ENCODE measurements around the gene HEATR3. TPM values are rescaled to one million over a fixed set of nuclear protein-coding genes. Genes with fewer than 3 reads are reported as not detected.
A peak's percentile ranks its signal among the peaks of the same experiment; 100 is the strongest.

Gene HEATR3
- total RNA-seq, 2 experiments from 2014 or later = 19.8 to 20.1 TPM

DNA sequence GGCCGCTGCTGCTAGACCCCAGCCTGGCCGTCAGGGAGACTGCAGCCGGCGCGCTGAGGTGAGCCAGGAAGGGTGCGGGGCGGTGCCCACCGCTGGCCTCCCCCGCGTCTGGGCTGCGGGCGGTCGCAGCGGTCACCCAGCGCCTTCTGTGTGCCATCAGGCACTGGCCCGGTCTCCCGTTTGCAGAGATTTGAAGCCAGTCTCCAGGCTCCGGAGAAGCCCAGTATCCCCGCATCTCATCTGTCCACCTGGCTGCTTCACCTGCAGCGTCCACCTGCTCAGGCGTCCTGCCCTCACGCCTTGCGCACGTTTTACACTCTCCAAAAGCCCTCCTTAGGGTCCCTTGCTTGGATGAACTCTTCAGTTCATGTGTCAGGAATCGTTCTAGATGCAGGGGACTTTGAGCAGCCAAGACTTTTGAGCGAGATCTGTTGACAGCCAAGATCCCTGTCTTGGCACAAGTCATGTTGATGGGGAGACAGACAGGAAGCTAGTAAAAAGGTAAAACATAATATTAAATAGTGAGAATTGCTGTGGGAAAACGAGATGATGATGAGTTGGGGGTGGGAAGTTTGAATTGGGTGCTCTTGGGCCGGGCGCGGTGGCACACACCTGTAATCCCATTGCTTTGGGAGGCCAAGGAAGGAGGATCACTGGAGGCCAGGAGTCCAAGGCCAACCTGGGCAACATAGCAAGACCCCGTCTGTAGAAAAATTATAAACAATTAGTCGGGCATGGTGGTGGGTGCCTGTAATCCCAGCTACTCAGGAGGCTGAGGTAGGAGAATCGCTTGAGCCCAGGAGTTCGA is 916 bp downstream of the HEATR3 start:
- H3K4me3 Mint-ChIP-seq = peak overlapping the region; percentile 95
- no peaks in the 10 kb centered on the region for H3K9me3 Mint-ChIP-seq
- H3K27ac Mint-ChIP-seq = peak overlapping the region; percentile 93
- H3K36me3 Mint-ChIP-seq = peaks cover 18% of the 10 kb centered on the region
- POLR2A ChIA-PET = interaction anchor here (0.6 to 3.1 kb wide), 13 partner anchors 12 to 740 kb away, joined by 3 to 20 read pairs (median 4); partner anchors contain the start of gene CNEP1R1
- H3K4me1 Mint-ChIP-seq = peaks cover 25% of the 10 kb centered on the region
- no peak for ATAC-seq (ENCODE audit: low read depth)
- no peak for DNase-seq
- no peaks in the 10 kb centered on the region for H3K27me3 Mint-ChIP-seq

DNA sequence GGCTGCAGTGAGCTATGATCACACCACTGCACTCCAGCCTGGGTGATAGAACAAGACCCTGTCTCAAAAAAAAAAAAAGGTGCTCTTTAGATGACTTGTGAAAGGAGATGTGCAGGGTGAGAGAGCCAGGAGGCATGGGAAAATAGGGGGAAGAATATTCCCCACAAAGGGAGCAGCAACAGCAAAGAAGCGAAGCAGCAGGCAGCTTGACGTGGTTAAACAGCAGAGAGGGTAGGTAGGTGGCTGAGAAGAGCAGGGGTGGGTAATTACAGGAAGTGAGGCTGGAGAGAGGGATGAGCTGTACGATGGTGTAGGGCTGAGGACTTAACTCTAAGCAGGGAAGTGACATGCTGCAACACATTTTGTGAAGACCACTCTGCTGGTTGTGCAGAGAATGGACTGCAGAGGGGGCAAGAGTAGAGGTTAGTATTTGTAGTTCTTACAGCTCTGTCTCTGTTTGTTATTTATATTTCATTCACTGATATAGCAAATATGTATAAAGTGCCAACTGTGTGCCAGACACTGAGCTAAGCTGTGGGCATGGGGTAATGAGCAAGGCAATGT is 1.6 kb downstream of the HEATR3 start:
- POLR2A ChIA-PET = interaction anchor here (0.6 to 3.1 kb wide), 8 partner anchors 11 to 671 kb away, joined by 3 to 20 read pairs (median 4); partner anchors contain the start of gene CNEP1R1
- peak; percentile 46 for ATAC-seq (ENCODE audit: low read depth)
- Mint-ChIP-seq H3K4me3 (peak overlapping the region; percentile 95), H3K27me3 (no peaks in the 10 kb centered on the region), H3K27ac (peak overlapping the region; percentile 93), H3K9me3 (no peaks in the 10 kb centered on the region), H3K4me1 (peaks cover 25% of the 10 kb centered on the region), H3K36me3 (peaks cover 21% of the 10 kb centered on the region)
- no peak for DNase-seq

DNA sequence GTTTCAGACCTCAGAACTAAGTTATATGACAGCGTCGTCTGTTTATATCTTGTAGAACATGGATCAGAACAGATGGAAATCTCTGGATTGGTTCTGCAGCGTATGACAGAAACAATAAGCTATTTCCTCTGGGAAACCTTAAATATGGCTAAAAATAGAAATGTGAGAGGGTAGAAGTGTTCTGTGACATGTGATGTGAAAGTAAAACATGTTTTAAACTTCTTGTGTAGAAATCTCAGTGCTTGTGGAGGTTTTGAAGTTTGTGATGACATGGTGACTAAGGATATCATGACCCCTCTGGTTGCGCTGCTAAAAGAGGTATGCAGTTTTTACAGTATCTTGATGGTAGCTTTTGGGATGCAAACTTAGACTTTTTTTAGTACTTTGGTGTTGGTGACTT is 2.8 kb downstream of the HEATR3 start:
- no peak for ATAC-seq (ENCODE audit: low read depth)
- Mint-ChIP-seq H3K27me3 (no peaks in the 10 kb centered on the region), H3K9me3 (no peaks in the 10 kb centered on the region), H3K4me3 (no peak overlapping the region), H3K27ac (peak overlapping the region; percentile 2), H3K36me3 (peaks cover 25% of the 10 kb centered on the region), H3K4me1 (peaks cover 25% of the 10 kb centered on the region)
- POLR2A ChIA-PET = no interaction called here
- no peak for DNase-seq

DNA sequence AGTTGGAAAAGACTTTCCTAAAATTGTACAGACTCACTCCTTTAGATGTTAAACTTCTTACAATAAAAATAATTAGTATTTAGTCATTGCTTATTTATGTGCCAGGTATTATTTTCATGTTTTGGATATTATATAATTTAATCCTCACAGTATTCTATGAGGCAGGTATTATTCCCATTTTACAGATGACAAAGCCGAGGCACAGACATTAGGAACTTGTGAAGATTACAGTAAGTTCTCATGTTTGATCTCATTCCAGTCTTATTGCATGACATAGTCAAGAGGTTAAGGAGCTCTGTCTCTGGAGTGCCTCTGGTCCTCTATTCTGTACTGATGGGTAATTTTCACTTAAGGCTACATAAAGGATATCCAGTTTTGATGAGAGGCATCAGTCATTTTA is 3.3 kb downstream of the HEATR3 start:
- DNase-seq (no peak), ATAC-seq (ENCODE audit: low read depth) (no peak)
- peaks cover 25% of the 10 kb centered on the region for H3K4me1 Mint-ChIP-seq
- H3K27me3 Mint-ChIP-seq = no peaks in the 10 kb centered on the region
- no peak overlapping the region for H3K4me3 Mint-ChIP-seq
- H3K9me3 Mint-ChIP-seq = no peaks in the 10 kb centered on the region
- no peak overlapping the region for H3K27ac Mint-ChIP-seq
- POLR2A ChIA-PET = no interaction called here
- peaks cover 25% of the 10 kb centered on the region for H3K36me3 Mint-ChIP-seq

DNA sequence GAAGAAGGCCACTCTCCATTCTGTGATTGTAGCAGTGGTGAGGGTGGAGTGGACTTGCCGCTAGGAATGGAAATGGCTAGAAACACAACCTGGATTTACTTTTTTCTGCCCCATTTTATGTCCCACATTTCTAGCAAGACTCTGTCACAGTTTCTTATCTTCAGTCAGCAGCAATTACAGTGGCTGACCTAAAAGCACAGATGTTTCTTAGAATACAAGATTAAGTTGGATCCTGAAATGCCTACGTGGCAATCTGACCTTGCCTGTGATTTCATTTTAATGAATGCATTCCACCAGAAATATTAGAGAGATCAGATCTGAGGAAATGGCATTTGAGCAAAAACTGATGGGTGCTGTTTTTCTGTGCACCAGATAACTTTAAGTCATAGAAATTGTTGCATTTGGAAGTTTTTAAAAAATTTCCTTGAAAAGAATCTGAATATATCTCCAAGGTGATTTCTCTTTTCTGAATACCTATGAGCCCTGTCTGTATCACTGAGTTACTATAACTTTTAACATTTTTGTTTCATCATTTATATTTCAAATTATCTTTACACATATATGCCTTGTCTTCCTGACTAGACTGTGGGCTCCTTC is 5.4 kb downstream of the HEATR3 start:
- H3K27me3 Mint-ChIP-seq = no peaks in the 10 kb centered on the region
- POLR2A ChIA-PET = no interaction called here
- DNase-seq (no peak), ATAC-seq (ENCODE audit: low read depth) (no peak)
- H3K27ac Mint-ChIP-seq = no peak overlapping the region
- no peak overlapping the region for H3K4me3 Mint-ChIP-seq
- H3K4me1 Mint-ChIP-seq = peaks cover 19% of the 10 kb centered on the region
- no peaks in the 10 kb centered on the region for H3K9me3 Mint-ChIP-seq
- H3K36me3 Mint-ChIP-seq = peaks cover 28% of the 10 kb centered on the region

DNA sequence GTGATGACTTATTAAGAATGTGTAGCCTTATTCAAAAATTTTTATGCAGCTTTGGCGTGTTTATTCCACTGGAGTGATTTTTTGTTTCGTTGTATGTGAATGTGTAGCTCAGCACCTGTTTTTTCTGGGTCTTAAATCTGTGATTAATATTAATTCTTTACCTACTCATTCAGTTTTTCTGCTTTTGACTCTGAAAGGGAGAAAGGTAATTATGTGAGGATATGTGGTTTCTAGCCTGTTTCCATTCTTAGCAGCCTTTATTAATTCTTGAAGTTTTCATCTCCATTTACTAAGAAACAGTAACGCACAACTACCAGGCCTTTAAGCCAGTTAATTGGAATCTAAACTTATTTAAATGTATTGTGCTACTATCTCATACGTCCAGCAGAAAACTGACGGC is 7.0 kb downstream of the HEATR3 start:
- no peak for DNase-seq
- no peaks in the 10 kb centered on the region for H3K27me3 Mint-ChIP-seq
- no peaks in the 10 kb centered on the region for H3K9me3 Mint-ChIP-seq
- POLR2A ChIA-PET = no interaction called here
- H3K36me3 Mint-ChIP-seq = peaks cover 30% of the 10 kb centered on the region
- no peak overlapping the region for H3K27ac Mint-ChIP-seq
- H3K4me1 Mint-ChIP-seq = peaks cover 10% of the 10 kb centered on the region
- ATAC-seq (ENCODE audit: low read depth) = no peak
- no peak overlapping the region for H3K4me3 Mint-ChIP-seq

DNA sequence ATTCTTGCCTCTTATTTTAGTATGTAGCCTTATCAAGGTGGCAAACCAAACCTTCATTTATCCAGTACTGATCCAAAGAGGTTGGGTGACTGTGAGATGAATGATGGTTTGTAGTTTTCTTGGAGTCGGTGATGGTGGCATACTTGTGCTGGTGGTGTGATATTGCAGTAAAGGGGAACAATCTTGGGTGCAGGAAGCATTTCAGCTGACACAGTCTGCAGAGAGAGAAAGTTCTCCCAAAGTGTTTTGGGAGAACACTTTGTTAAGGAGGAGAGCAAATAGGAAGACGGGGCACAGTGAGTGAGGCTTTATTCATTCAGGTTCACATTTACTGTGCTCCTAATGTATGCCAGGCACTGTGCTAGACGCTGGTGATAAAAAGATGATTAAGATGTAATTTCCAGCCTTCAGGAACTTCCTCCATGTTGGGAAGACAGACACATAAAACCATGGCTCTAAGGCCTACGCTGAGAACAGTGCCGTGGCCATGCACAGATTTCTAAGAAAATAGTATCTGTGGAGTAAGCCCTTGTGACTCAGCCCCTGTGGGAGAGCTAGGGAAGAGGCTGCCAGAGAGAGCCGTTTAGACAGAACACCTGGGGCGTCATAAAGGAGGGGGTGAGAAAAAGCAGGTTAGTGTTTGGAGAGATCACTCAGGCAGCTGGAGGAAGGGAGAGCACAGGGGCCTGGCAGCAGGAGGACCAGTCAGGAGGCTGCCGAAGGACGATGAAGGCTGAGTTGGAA is 13.8 kb downstream of the HEATR3 start:
- H3K27me3 Mint-ChIP-seq = no peaks in the 10 kb centered on the region
- H3K27ac Mint-ChIP-seq = no peak overlapping the region
- H3K4me3 Mint-ChIP-seq = no peak overlapping the region
- POLR2A ChIA-PET = no interaction called here
- H3K4me1 Mint-ChIP-seq = peaks cover 11% of the 10 kb centered on the region
- DNase-seq = no peak
- no peaks in the 10 kb centered on the region for H3K9me3 Mint-ChIP-seq
- peaks cover 41% of the 10 kb centered on the region for H3K36me3 Mint-ChIP-seq
- ATAC-seq (ENCODE audit: low read depth) = no peak

DNA sequence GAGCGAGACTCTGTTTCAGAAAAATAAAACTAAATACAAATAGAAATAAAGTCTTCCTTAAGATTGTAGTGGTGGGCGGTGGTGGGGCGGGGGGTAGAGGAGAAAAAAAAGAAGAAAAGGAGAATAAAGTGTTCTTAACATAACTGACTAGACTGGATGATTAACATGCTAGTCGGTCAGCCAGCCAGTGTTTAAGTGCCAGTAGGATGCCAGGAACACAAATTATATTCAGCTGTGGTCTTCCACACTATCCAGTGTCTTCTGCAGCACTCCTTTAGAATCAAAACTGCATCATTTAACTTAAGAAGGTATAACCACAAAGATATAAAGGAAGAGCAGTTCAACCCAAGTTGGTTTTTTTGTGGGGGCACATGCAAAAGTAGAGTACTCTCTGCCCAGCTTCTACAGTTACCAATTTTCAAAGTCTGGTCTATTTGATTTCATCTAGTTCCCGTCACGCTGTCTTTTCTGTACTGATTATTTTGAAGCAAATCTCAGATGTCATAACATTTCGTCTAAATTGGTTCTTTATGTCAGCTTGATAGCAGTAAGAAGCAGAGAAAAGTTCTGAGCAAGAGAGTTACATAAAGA is 15.8 kb downstream of the HEATR3 start:
- POLR2A ChIA-PET = interaction anchor here (1.0 kb wide), 1 partner anchor 15 kb away, joined by 3 read pairs; the partner anchor contains the start of gene HEATR3
- Mint-ChIP-seq H3K4me3 (peak overlapping the region; percentile 33), H3K36me3 (peaks cover 42% of the 10 kb centered on the region), H3K9me3 (no peaks in the 10 kb centered on the region), H3K27me3 (no peaks in the 10 kb centered on the region), H3K27ac (peak overlapping the region; percentile 57), H3K4me1 (peaks cover 10% of the 10 kb centered on the region)
- no peak for ATAC-seq (ENCODE audit: low read depth)
- no peak for DNase-seq

DNA sequence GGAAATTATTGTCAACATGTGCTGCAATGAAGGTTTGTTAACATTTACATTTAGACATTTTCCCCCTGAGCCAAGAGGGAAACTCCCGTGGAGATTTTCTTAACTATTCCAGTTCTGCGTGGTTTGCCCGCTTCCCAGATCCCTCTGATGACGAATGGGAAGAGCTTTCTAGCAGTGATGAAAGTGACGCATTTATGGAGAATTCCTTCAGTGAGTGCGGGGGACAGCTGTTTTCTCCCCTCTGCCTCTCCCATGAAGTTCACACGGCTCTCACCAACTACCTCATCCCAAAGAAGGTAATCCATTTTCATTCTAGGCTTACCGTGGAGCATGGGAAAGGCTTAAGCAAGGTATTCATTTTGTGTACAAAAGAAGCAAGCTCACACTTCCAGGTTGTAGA is 18.2 kb downstream of the HEATR3 start:
- POLR2A ChIA-PET = no interaction called here
- no peaks in the 10 kb centered on the region for H3K27me3 Mint-ChIP-seq
- peaks cover 41% of the 10 kb centered on the region for H3K36me3 Mint-ChIP-seq
- H3K9me3 Mint-ChIP-seq = no peaks in the 10 kb centered on the region
- DNase-seq (no peak), ATAC-seq (ENCODE audit: low read depth) (no peak)
- H3K27ac Mint-ChIP-seq = no peak overlapping the region
- peaks cover 10% of the 10 kb centered on the region for H3K4me1 Mint-ChIP-seq
- H3K4me3 Mint-ChIP-seq = no peak overlapping the region

DNA sequence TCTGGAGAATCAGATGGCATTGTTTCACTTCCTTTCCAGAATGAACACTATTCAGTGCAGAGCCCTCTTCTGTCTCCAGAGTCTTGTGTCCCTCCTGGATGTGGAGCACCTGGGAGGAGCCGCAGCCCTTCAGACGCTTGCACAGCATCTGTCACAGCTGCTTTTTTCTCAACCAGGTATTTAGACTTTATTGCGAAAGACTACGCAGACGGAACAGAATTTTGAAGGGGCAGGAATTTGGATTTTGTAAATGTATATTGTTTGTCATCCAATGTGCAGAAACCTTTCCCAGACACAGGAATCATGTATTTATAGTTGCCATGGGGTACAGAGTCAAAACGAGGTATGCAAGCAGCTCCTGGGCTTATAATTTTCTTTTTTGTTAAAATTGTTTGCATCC is 20.4 kb downstream of the HEATR3 start:
- peaks cover 6% of the 10 kb centered on the region for H3K4me1 Mint-ChIP-seq
- DNase-seq (no peak), ATAC-seq (ENCODE audit: low read depth) (no peak)
- H3K36me3 Mint-ChIP-seq = peaks cover 35% of the 10 kb centered on the region
- H3K4me3 Mint-ChIP-seq = no peak overlapping the region
- H3K27me3 Mint-ChIP-seq = no peaks in the 10 kb centered on the region
- no peaks in the 10 kb centered on the region for H3K9me3 Mint-ChIP-seq
- POLR2A ChIA-PET = no interaction called here
- no peak overlapping the region for H3K27ac Mint-ChIP-seq

DNA sequence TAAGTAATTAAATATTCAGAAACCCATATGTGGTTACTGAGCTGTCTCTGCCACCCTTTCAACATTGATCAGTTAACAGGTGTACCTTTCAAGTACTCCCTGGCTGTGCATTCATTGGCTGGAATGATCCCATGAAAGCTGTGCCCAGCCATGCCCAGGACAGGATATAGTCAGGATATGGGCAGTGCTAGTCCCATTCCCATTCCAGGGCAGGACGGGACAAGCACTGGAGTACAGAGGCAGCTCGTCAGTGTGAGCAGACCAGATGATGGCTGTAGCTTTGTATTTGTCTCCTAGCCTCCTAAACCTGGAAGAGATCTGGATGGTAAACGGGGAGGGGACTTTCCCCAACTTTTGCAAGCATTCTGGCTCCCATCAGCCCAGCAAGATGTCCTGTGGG is 22.5 kb downstream of the HEATR3 start:
- POLR2A ChIA-PET = no interaction called here
- ATAC-seq (ENCODE audit: low read depth) = no peak
- Mint-ChIP-seq H3K27me3 (no peaks in the 10 kb centered on the region), H3K4me3 (no peak overlapping the region), H3K4me1 (no peaks in the 10 kb centered on the region), H3K36me3 (peaks cover 27% of the 10 kb centered on the region), H3K27ac (no peak overlapping the region), H3K9me3 (no peaks in the 10 kb centered on the region)
- no peak for DNase-seq

DNA sequence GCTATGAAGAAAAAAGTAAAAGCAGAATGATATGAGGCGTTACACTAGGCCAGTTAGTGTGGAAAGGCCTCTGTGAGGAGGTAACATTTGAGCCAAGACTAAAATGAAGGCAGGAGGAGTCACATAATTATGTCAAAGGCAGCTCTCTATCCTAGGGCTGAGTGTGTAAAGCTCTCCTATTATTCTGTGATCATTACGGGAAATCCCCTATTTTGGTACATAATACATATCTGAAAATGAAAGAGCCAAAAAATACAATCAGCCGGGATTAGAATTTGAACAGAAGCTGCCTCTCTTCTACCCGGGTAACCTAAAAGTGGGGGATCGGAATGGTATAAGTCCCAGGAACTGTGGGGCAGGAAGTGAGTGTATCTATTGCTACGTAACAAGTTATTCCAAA is 27.1 kb downstream of the HEATR3 start:
- no peak for ATAC-seq (ENCODE audit: low read depth)
- POLR2A ChIA-PET = interaction anchor here (1.3 kb wide), 1 partner anchor 68 kb away, joined by 3 read pairs; the partner anchor contains the start of gene CNEP1R1
- Mint-ChIP-seq H3K27me3 (no peaks in the 10 kb centered on the region), H3K4me3 (no peak overlapping the region), H3K36me3 (peaks cover 14% of the 10 kb centered on the region), H3K9me3 (no peaks in the 10 kb centered on the region), H3K27ac (no peak overlapping the region), H3K4me1 (no peaks in the 10 kb centered on the region)
- DNase-seq = no peak

Measured in activated naive CD8-positive, alpha-beta T cell treated with anti-CD3 and anti-CD28 coated beads, Interleukin-2, amount 10 ng/mL, durations not matched to agents 7 days and 5 days (primary cell).